WERI-Rb-1 (cell line): ENCODE measurements around the gene TSPAN31.

Experiments
- DNase-seq: peaks from one replicate; pipeline ENCODE4 v3.0.0-alpha.2; 2020
- H3K27ac ChIP-seq: fragments of 250-450 bp; sonication (Bioruptor Pico); 2 replicates; pipeline ENCODE4 v1.5.1; 2020; ENCODE audit warnings: mild to moderate bottlenecking, moderate library complexity
- H3K27me3 ChIP-seq: fragments of 250-450 bp; sonication (Bioruptor Pico); 2 replicates; pipeline ENCODE4 v1.5.1; 2021; ENCODE audit warnings: mild to moderate bottlenecking, low read depth, moderate library complexity; ENCODE audit not compliant: insufficient read depth, severe bottlenecking
- H3K36me3 ChIP-seq: fragments of 250-450 bp; sonication (Bioruptor Pico); 2 replicates; pipeline ENCODE4 v1.5.1; 2020; ENCODE audit warnings: mild to moderate bottlenecking, moderate library complexity
- H3K4me3 ChIP-seq: 2 replicates; pipeline ENCODE4 v1.5.1; 2011; ENCODE audit warnings: low read depth, mild to moderate bottlenecking, control low read depth, low read length
- H3K9me3 ChIP-seq: fragments of 250-450 bp; sonication (Bioruptor Pico); 2 replicates; pipeline ENCODE4 v1.5.1; 2021; ENCODE audit warnings: mild to moderate bottlenecking, moderate library complexity; ENCODE audit not compliant: severe bottlenecking
- CTCF ChIP-seq: IDR thresholded peaks from 2 replicates; pipeline ENCODE4 v1.5.1; 2011; ENCODE audit warnings: low read depth, mild to moderate bottlenecking, control low read depth, inconsistent platforms, low read length

The TSPAN31 gene

GRCh38 chr12:57775563-57776246 is 30.9 kb downstream of the TSPAN31 start:
- Histone ChIP-seq H3K36me3 (peaks cover 17% of the 10 kb centered on the region), H3K9me3 (no peaks in the 10 kb centered on the region), H3K27ac (no peak overlapping the region), H3K4me3 (no peak overlapping the region), H3K27me3 (no peaks in the 10 kb centered on the region)
- no peak for TF ChIP-seq CTCF
- DNase-seq, result no peak

- TF ChIP-seq CTCF, result no peak
- H3K36me3 ChIP-seq, result peaks cover 12% of the 10 kb centered on the region
- DNase-seq, result no peak
- H3K27ac ChIP-seq, result no peak overlapping the region
- H3K4me3 ChIP-seq, result no peak overlapping the region
- no peaks in the 10 kb centered on the region for H3K9me3 ChIP-seq
- no peaks in the 10 kb centered on the region for H3K27me3 ChIP-seq
Observed at GRCh38 chr12:57776247-57776587, 31.4 kb downstream of the TSPAN31 start.

- H3K36me3 ChIP-seq, result peaks cover 12% of the 10 kb centered on the region
- no peak for DNase-seq
- no peaks in the 10 kb centered on the region for H3K27me3 ChIP-seq
- no peak for TF ChIP-seq CTCF
- H3K27ac ChIP-seq, result no peak overlapping the region
- no peaks in the 10 kb centered on the region for H3K9me3 ChIP-seq
- no peak overlapping the region for H3K4me3 ChIP-seq
Observed at GRCh38 chr12:57777367-57777766, 32.5 kb downstream of the TSPAN31 start.

- no peak for DNase-seq
- Histone ChIP-seq H3K27me3 (no peaks in the 10 kb centered on the region), H3K27ac (no peak overlapping the region), H3K36me3 (peaks cover 15% of the 10 kb centered on the region), H3K9me3 (no peaks in the 10 kb centered on the region), H3K4me3 (no peak overlapping the region)
- TF ChIP-seq CTCF, result no peak
Observed at GRCh38 chr12:57777911-57778310, 33.1 kb downstream of the TSPAN31 start.

GRCh38 chr12:57779736-57780135 is 34.9 kb downstream of the TSPAN31 start:
- TF ChIP-seq CTCF, result no peak
- Histone ChIP-seq H3K27me3 (no peaks in the 10 kb centered on the region), H3K9me3 (no peaks in the 10 kb centered on the region), H3K27ac (no peak overlapping the region), H3K4me3 (no peak overlapping the region), H3K36me3 (peaks cover 22% of the 10 kb centered on the region)
- no peak for DNase-seq

- H3K9me3 ChIP-seq, result no peaks in the 10 kb centered on the region
- no peak overlapping the region for H3K27ac ChIP-seq
- H3K36me3 ChIP-seq, result peaks cover 26% of the 10 kb centered on the region
- no peak for DNase-seq
- H3K4me3 ChIP-seq, result no peak overlapping the region
- TF ChIP-seq CTCF, result no peak
- no peaks in the 10 kb centered on the region for H3K27me3 ChIP-seq
Observed at GRCh38 chr12:57780284-57780897, 35.6 kb downstream of the TSPAN31 start.
